ENCODE data around the gene IGF1R. TPM values are rescaled to one million over a fixed set of nuclear protein-coding genes. Genes with fewer than 3 reads are reported as not detected.

The IGF1R gene
- total RNA-seq, 1 donor from 2014 or later: 97.7 TPM

DNA sequence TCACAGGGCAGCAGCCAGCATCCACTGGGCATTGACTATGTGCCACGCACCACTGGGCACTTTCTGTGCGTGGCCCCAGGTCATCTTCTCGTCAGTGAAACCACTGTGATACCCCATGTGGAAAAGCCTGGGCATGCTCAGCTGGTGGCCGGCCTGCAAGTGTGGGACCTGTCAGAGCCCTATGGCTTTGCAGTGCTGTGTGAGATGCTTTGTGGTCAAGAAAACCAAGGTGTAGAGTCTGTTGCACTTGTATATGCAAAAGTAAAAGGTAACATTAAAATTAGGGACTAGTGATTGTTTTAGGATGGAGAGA, 289.7 kb downstream of the IGF1R start:
- H3K36me3 ChIP-seq: peaks cover 0 to 50% of the 10 kb centered on the region in 2 donors
- no peaks in the 10 kb centered on the region for H3K27me3 ChIP-seq
- H3K27ac ChIP-seq: no peak overlapping the region
- H3K4me3 ChIP-seq: no peak overlapping the region
- H3K9me3 ChIP-seq: no peaks in the 10 kb centered on the region
- peaks cover 11% of the 10 kb centered on the region for H3K4me1 ChIP-seq
- intact Hi-C loops (cut with DNase I): no loop called here
- TF ChIP-seq, protein P1, sequence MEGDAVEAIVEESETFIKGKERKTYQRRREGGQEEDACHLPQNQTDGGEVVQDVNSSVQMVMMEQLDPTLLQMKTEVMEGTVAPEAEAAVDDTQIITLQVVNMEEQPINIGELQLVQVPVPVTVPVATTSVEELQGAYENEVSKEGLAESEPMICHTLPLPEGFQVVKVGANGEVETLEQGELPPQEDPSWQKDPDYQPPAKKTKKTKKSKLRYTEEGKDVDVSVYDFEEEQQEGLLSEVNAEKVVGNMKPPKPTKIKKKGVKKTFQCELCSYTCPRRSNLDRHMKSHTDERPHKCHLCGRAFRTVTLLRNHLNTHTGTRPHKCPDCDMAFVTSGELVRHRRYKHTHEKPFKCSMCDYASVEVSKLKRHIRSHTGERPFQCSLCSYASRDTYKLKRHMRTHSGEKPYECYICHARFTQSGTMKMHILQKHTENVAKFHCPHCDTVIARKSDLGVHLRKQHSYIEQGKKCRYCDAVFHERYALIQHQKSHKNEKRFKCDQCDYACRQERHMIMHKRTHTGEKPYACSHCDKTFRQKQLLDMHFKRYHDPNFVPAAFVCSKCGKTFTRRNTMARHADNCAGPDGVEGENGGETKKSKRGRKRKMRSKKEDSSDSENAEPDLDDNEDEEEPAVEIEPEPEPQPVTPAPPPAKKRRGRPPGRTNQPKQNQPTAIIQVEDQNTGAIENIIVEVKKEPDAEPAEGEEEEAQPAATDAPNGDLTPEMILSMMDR (IDR thresholded peaks at IDR 0.05): no peak
- TF ChIP-seq POLR2AphosphoS5 (IDR thresholded peaks at IDR 0.05; ENCODE audit: insufficient read depth in 1 of 2, low read depth in 1 of 2) (no peak), POLR2A (IDR thresholded peaks at IDR 0.05) (no peak)
- DNase-seq (ENCODE audit: extremely low spot score in 2 of 2): no peak

DNA sequence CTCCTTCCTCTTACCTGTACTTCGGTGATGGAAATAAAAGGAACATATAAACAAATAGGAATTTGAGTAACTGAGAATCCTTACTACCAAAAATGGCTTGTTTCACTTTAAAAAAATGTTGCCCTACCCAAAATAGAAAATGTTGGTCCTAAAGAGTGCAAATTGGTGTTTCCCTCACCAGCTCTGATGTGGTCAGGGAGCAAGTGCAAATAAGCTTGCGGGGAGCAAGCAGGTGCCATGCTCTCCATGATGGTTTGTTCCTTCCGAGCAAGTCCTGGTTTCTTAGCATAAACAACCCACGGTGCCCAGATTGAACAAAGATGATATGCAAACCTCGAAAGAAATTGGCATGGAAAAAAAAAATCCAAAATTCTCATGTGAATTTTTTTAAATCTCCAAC, 290.5 kb downstream of the IGF1R start:
- H3K36me3 ChIP-seq: peaks cover 0 to 48% of the 10 kb centered on the region in 2 donors

DNA sequence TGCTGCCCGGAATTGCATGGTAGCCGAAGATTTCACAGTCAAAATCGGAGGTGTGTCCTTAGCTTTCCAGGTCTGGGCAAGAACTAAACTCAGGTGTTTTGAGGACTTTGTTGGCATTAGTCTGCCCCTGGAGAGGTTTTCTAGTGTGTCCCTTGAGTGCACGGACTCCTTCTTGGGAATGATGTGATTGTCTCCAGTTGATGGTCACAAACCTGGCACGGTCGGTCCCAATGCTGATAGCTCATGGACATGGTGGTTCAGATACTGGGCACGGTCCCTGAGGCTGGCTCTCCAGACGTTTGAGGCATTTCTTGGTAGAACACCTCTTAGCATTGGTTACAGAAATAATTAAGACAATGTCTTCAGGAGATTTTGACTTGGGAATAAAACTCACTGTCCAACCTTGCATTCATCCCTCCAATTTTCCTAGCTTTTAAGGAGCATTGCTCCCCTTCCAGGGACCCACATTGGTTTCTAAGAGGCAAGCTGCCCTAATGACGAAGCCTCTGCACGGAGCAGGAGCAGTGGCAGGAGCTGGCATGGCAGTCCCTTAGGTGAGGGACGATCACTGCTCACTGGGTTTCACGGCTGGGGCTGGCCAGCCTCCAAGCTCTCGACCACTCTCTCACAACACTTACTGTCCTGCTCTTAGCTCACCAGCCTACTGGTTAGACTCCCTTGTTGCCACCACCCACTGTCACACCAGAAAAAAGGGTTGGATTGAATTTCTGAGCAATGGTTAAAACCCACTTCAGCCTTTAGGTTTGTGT, 291.2 kb downstream of the IGF1R start:
- Histone ChIP-seq H3K4me3 (no peak overlapping the region), H3K27ac (no peak overlapping the region), H3K27me3 (no peaks in the 10 kb centered on the region), H3K9me3 (no peaks in the 10 kb centered on the region), H3K36me3 (peaks cover 0 to 44% of the 10 kb centered on the region in 2 donors), H3K4me1 (peaks cover 25% of the 10 kb centered on the region)
- no peak for DNase-seq (ENCODE audit: extremely low spot score in 2 of 2)
- intact Hi-C loops (cut with DNase I): no loop called here
- TF ChIP-seq POLR2AphosphoS5 (IDR thresholded peaks at IDR 0.05; ENCODE audit: insufficient read depth in 1 of 2, low read depth in 1 of 2) (no peak), POLR2A (IDR thresholded peaks at IDR 0.05) (no peak)
- TF ChIP-seq, protein P1 (IDR thresholded peaks at IDR 0.05): no peak

More for the DNA sequence above, 290.5 kb downstream of the IGF1R start:
- intact Hi-C loops (cut with DNase I): no loop called here
- no peaks in the 10 kb centered on the region for H3K9me3 ChIP-seq
- DNase-seq (ENCODE audit: extremely low spot score in 2 of 2): no peak
- H3K4me1 ChIP-seq: peaks cover 18% of the 10 kb centered on the region
- H3K4me3 ChIP-seq: no peak overlapping the region
- TF ChIP-seq, protein P1 (IDR thresholded peaks at IDR 0.05): no peak
- TF ChIP-seq POLR2A (IDR thresholded peaks at IDR 0.05) (no peak), POLR2AphosphoS5 (IDR thresholded peaks at IDR 0.05; ENCODE audit: insufficient read depth in 1 of 2, low read depth in 1 of 2) (no peak)
- no peak overlapping the region for H3K27ac ChIP-seq
- no peaks in the 10 kb centered on the region for H3K27me3 ChIP-seq

DNA sequence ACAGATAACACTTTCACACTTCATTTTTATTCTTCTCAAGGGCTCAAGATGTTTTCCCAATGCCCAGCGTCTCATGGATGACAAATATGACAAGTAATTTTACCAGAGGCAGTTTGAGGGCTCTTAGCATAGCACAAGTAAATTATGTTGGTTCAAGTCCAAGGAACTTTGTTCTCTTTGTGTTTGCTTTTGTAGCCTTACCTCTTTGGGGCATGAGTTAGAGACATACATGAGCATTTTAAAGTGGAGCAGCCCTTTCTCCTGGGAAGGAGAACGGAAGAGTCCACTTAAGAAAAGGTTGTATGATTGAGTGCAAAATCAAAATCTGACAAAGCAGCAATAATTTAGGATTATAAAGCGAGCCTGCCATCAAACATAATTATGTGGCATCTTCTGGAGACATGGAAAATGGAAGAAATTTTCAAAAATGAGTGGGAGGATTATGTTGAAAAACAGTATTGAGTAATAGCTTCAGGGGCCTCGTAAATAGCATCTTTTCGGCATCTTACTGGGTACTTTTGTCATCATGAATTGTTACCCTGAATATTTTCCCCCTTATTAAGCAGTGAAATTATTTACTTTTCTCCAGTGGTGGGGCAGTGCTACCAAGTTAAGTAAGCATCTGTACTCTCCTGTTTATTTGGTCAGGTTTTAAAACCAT, 293.4 kb downstream of the IGF1R start:
- Histone ChIP-seq H3K9me3 (no peaks in the 10 kb centered on the region), H3K27me3 (no peaks in the 10 kb centered on the region), H3K4me1 (peaks cover 42% of the 10 kb centered on the region), H3K36me3 (peaks cover 0 to 31% of the 10 kb centered on the region in 2 donors), H3K4me3 (no peak overlapping the region), H3K27ac (peak overlapping the region; percentile 76)
- TF ChIP-seq POLR2A (IDR thresholded peaks at IDR 0.05) (no peak), POLR2AphosphoS5 (IDR thresholded peaks at IDR 0.05; ENCODE audit: insufficient read depth in 1 of 2, low read depth in 1 of 2) (no peak)
- TF ChIP-seq, protein P1 (IDR thresholded peaks at IDR 0.05): no peak
- intact Hi-C loops (cut with DNase I): no loop called here
- no peak for DNase-seq (ENCODE audit: extremely low spot score in 2 of 2)

DNA sequence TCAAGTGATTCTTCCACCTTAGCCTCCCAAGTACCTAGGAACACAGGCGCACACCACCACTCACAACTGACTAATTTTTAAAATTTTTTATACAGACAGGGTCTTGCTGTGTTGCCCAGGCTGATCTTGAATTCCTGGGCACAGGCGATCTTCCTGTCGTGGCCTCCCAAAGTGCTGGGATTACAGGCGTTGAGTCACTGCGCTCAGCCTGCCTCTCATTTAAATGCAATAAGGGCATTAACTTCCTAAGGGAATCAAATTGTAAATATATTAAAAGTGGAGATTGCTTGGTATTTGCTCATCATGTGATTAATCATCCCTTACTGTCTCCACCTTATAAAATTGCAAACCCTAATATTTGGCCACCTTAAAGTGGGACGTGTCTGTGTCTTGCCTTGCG, 294.1 kb downstream of the IGF1R start:
- Histone ChIP-seq H3K4me3 (no peak overlapping the region), H3K27ac (peak overlapping the region; percentile 76), H3K36me3 (peaks cover 0 to 31% of the 10 kb centered on the region in 2 donors), H3K27me3 (no peaks in the 10 kb centered on the region), H3K4me1 (peaks cover 44% of the 10 kb centered on the region), H3K9me3 (no peaks in the 10 kb centered on the region)
- intact Hi-C loops (cut with DNase I): no loop called here
- TF ChIP-seq, protein P1 (IDR thresholded peaks at IDR 0.05): no peak
- TF ChIP-seq POLR2A (IDR thresholded peaks at IDR 0.05) (no peak), POLR2AphosphoS5 (IDR thresholded peaks at IDR 0.05; ENCODE audit: insufficient read depth in 1 of 2, low read depth in 1 of 2) (no peak)
- DNase-seq (ENCODE audit: extremely low spot score in 2 of 2): no peak
